Measurements from ENCODE around the gene ZNF526.

DNA sequence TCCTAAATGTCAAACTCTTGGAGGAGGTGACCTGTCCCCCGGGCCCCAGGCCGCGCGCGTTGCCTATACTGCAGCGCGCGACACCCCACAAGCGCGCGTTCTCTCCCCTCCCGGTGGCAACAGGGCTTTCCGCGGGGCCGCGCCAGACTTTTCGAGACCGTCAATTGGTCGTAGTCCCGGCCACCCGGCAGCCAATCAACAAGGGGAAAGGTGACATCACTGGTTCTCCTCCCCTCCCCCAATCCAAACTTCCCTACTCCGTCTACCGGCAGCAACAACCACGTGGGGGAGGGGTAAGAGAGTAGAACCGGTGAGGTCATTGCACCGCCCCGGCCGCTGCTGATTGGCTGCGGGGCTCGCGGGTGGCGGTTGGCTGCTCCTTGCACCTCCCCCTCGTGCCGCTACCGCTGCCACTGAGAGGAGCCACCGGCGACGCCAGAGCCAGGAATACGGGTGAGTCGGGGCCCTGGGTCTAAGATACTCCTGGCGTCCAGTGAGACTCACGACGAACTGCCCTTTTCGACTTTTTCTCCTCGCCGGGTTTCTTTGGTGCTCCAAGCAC is 48.1 kb downstream of the ZNF526 start:
- TF ChIP-seq, protein P1, sequence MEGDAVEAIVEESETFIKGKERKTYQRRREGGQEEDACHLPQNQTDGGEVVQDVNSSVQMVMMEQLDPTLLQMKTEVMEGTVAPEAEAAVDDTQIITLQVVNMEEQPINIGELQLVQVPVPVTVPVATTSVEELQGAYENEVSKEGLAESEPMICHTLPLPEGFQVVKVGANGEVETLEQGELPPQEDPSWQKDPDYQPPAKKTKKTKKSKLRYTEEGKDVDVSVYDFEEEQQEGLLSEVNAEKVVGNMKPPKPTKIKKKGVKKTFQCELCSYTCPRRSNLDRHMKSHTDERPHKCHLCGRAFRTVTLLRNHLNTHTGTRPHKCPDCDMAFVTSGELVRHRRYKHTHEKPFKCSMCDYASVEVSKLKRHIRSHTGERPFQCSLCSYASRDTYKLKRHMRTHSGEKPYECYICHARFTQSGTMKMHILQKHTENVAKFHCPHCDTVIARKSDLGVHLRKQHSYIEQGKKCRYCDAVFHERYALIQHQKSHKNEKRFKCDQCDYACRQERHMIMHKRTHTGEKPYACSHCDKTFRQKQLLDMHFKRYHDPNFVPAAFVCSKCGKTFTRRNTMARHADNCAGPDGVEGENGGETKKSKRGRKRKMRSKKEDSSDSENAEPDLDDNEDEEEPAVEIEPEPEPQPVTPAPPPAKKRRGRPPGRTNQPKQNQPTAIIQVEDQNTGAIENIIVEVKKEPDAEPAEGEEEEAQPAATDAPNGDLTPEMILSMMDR (conservative IDR thresholded peaks at IDR 0.05; ENCODE audit: low read depth, low read length), result no peak
- no peak for TF ChIP-seq EZH2 (IDR thresholded peaks at IDR 0.05; ENCODE audit: borderline replicate concordance, low read depth, low read length, poor library complexity, severe bottlenecking)

Data from A673 (cell line).